Measurements from ENCODE around the gene PRDM8. TPM values are rescaled to one million over a fixed set of nuclear protein-coding genes. Genes with fewer than 3 reads are reported as not detected.

PRDM8 gene
- total RNA-seq, 2 experiments from 2014 or later, result not detected

DNA sequence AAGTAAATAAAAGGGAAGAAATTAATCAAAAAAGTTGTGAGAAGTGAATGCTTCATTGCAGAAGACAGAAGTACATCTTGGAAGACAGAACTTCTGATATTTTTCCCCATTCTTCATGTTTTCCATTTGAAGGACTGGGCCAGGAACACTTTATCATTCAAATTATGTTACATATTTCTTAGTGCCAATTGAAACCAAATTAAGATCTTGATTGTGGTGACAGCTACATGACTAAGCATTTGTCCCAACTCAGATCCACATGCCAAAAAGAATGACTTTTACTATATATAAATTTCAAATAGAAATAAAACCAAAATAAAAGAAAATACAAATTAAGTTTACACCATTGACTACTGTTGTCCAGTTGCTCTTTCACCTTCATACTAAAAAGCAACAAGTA lies 55.1 kb downstream of the PRDM8 start:
- no peaks in the 10 kb centered on the region for H3K9me3 ChIP-seq (ENCODE audit: low read length)
- POLR2A ChIA-PET, result interaction anchor here (1.1 kb wide), 1 partner anchor 33 kb away, joined by 4 read pairs; no protein-coding TSS in a partner anchor
- DNase-seq (ENCODE audit: low spot score), result no peak

DNA sequence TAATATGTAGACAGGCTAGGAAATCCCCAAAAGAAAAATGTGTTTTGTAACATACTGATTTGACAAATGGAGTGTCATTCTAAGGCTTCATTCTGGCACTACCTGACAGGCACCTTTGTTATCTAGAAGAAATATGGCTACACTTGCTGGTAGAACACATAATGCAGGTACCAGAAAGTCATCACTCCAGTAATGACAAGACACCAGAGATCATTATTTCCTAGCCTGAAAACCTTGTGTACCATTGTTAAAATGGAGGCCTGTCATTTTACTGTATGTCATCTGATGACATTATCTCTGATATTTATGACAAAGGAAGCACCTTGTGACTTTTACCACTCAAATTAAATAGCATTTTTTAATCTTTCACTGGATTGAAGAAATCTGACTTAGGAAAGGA lies 55.6 kb downstream of the PRDM8 start:
- Histone ChIP-seq H2AFZ (ENCODE audit: low read length) (no peak overlapping the region), H3K4me1 (ENCODE audit: insufficient read depth, low read length, poor library complexity, severe bottlenecking) (no peaks in the 10 kb centered on the region), H3K27ac (ENCODE audit: low read depth, low read length, poor library complexity, severe bottlenecking) (no peak overlapping the region), H3K9me2 (ENCODE audit: insufficient read depth, low read length) (no peaks in the 10 kb centered on the region), H3K79me2 (ENCODE audit: insufficient read depth, low read depth, low read length) (no peaks in the 10 kb centered on the region), H4K20me1 (ENCODE audit: insufficient read depth, low read length) (no peaks in the 10 kb centered on the region), H3K4me3 (ENCODE audit: low read depth, low read length, poor library complexity, severe bottlenecking) (no peak overlapping the region), H3K4me2 (ENCODE audit: low read length) (no peak overlapping the region), H3K9me3 (ENCODE audit: low read length) (no peaks in the 10 kb centered on the region), H3K36me3 (ENCODE audit: insufficient read depth, low read length) (no peaks in the 10 kb centered on the region)
- DNase-seq (ENCODE audit: low spot score), result no peak
- ChIA-PET POLR2A (no interaction called here), CTCF (ENCODE audit: unreplicated experiment) (no interaction called here)
- intact Hi-C loops (cut with micrococcal nuclease; ENCODE audit: unreplicated experiment), result no loop called here
- TF ChIP-seq EZH2phosphoT487 (IDR thresholded peaks at IDR 0.05; ENCODE audit: borderline replicate concordance, low read depth, low read length), result no peak
- TF ChIP-seq, protein P1, sequence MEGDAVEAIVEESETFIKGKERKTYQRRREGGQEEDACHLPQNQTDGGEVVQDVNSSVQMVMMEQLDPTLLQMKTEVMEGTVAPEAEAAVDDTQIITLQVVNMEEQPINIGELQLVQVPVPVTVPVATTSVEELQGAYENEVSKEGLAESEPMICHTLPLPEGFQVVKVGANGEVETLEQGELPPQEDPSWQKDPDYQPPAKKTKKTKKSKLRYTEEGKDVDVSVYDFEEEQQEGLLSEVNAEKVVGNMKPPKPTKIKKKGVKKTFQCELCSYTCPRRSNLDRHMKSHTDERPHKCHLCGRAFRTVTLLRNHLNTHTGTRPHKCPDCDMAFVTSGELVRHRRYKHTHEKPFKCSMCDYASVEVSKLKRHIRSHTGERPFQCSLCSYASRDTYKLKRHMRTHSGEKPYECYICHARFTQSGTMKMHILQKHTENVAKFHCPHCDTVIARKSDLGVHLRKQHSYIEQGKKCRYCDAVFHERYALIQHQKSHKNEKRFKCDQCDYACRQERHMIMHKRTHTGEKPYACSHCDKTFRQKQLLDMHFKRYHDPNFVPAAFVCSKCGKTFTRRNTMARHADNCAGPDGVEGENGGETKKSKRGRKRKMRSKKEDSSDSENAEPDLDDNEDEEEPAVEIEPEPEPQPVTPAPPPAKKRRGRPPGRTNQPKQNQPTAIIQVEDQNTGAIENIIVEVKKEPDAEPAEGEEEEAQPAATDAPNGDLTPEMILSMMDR (conservative IDR thresholded peaks at IDR 0.05; ENCODE audit: low read length), result no peak
- BruUV-seq (replicated peaks), result no TSS peak

More for the DNA sequence above, 55.1 kb downstream of the PRDM8 start:
- Histone ChIP-seq H2AFZ (ENCODE audit: low read length) (no peak overlapping the region), H3K79me2 (ENCODE audit: insufficient read depth, low read depth, low read length) (no peaks in the 10 kb centered on the region), H3K36me3 (ENCODE audit: insufficient read depth, low read length) (no peaks in the 10 kb centered on the region), H3K27ac (ENCODE audit: low read depth, low read length, poor library complexity, severe bottlenecking) (no peak overlapping the region), H3K4me2 (ENCODE audit: low read length) (no peak overlapping the region), H4K20me1 (ENCODE audit: insufficient read depth, low read length) (no peaks in the 10 kb centered on the region), H3K4me3 (ENCODE audit: low read depth, low read length, poor library complexity, severe bottlenecking) (no peak overlapping the region), H3K4me1 (ENCODE audit: insufficient read depth, low read length, poor library complexity, severe bottlenecking) (no peaks in the 10 kb centered on the region), H3K9me2 (ENCODE audit: insufficient read depth, low read length) (no peaks in the 10 kb centered on the region)
- CTCF ChIA-PET (ENCODE audit: unreplicated experiment), result interaction anchor here (0.5 kb wide), 1 partner anchor 70 kb away, joined by 3 read pairs; no protein-coding TSS in a partner anchor
- BruUV-seq (replicated peaks), result no TSS peak
- TF ChIP-seq EZH2phosphoT487 (IDR thresholded peaks at IDR 0.05; ENCODE audit: borderline replicate concordance, low read depth, low read length), result no peak
- TF ChIP-seq, protein P1 (conservative IDR thresholded peaks at IDR 0.05; ENCODE audit: low read length), result no peak
- intact Hi-C loops (cut with micrococcal nuclease; ENCODE audit: unreplicated experiment), result no loop called here

DNA sequence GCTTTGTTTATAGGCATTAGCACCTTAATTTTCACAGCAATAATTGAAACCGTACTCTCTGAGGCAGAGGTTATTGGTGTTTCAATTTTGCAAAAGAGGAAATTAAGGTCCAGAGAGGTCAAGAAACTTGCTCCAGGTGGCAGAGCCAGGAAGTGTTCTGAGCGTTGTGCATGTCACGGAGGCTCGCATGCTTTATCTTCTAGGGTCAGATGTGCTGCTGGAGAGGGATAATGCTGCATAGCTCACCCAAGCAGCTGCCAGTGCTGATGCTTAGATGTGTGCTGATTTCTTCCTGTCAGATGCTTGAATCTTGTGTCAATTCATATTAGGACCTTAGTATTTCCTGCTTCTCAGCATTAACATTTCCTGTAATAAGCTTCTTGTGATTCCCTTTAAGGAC lies 56.2 kb downstream of the PRDM8 start:
- no TSS peak for BruUV-seq (replicated peaks)
- H3K27ac ChIP-seq (ENCODE audit: low read depth, low read length, poor library complexity, severe bottlenecking), result no peak overlapping the region
- no peaks in the 10 kb centered on the region for H4K20me1 ChIP-seq (ENCODE audit: insufficient read depth, low read length)
- no peaks in the 10 kb centered on the region for H3K36me3 ChIP-seq (ENCODE audit: insufficient read depth, low read length)
- H3K4me1 ChIP-seq (ENCODE audit: insufficient read depth, low read length, poor library complexity, severe bottlenecking), result no peaks in the 10 kb centered on the region
- ChIA-PET CTCF (ENCODE audit: unreplicated experiment) (no interaction called here), POLR2A (no interaction called here)
- TF ChIP-seq, protein P1 (conservative IDR thresholded peaks at IDR 0.05; ENCODE audit: low read length), result no peak
- no peak for TF ChIP-seq EZH2phosphoT487 (IDR thresholded peaks at IDR 0.05; ENCODE audit: borderline replicate concordance, low read depth, low read length)
- H2AFZ ChIP-seq (ENCODE audit: low read length), result no peak overlapping the region; the same call in 1 of the 2 replicates
- H3K9me2 ChIP-seq (ENCODE audit: insufficient read depth, low read length), result no peaks in the 10 kb centered on the region
- no peak overlapping the region for H3K4me3 ChIP-seq (ENCODE audit: low read depth, low read length, poor library complexity, severe bottlenecking)
- H3K9me3 ChIP-seq (ENCODE audit: low read length), result no peaks in the 10 kb centered on the region
- no peak overlapping the region for H3K4me2 ChIP-seq (ENCODE audit: low read length)
- no peaks in the 10 kb centered on the region for H3K79me2 ChIP-seq (ENCODE audit: insufficient read depth, low read depth, low read length)
- intact Hi-C loops (cut with micrococcal nuclease; ENCODE audit: unreplicated experiment), result no loop called here
- no peak for DNase-seq (ENCODE audit: low spot score)

Other genes starting within 250 kb of the PRDM8 start
- gene ANTXR2, start 124.3 kb upstream of the PRDM8 start, total RNA-seq (2014; rRNA removed; shearing (Covaris generic)), result not detected in 2 replicates
- not detected in 2 replicates for gene ANTXR2, start 124.3 kb upstream of the PRDM8 start, total RNA-seq (2022)
- gene FGF5, start 69.2 kb downstream of the PRDM8 start, total RNA-seq (2014; rRNA removed; shearing (Covaris generic)), result not detected in 2 replicates
- 0.06 and 0.07 TPM in 2 replicates for gene FGF5, start 69.2 kb downstream of the PRDM8 start, total RNA-seq (2022)
- 0.63 and 4.1 TPM in 2 replicates for gene CFAP299, start 138.2 kb downstream of the PRDM8 start, total RNA-seq (2014; rRNA removed; shearing (Covaris generic))
- gene CFAP299, start 138.2 kb downstream of the PRDM8 start, total RNA-seq (2022), result 3.7 and 4.3 TPM in 2 replicates